H1 (cell line): ENCODE results near the gene MCHR1. TPM values are rescaled to one million over a fixed set of nuclear protein-coding genes. Genes with fewer than 3 reads are reported as not detected.

Experiments
- CTCF ChIA-PET: fragments of 300-600 bp; sonication (Branson Sonifier 250); formaldehyde crosslinking; loops from one replicate; lab custom pipeline; 2021; ENCODE audit not compliant: partially characterized antibody; lab: Charles Lee
- POLR2A ChIA-PET: fragments of 300-600 bp; sonication (Branson Sonifier 250); formaldehyde crosslinking; loops from one replicate; lab custom pipeline; 2021; ENCODE audit warnings: inconsistent platforms; ENCODE audit not compliant: partially characterized antibody; lab: Charles Lee
- DNase-seq, 2 experiments: peaks; one replicate each; pipeline versions ENCODE4 v3.0.0 to v3.0.0-alpha.2; 2010 to 2022; ENCODE audit warnings: low spot score in 2 of 2, low read depth in 1 of 2, mixed read lengths in 1 of 2
- FAIRE-seq: peaks from 2 replicates; lab custom pipeline; 2011; peaks lifted over from hg19 to GRCh38; lab: Jason Lieb, UNC
- H2AFZ ChIP-seq: 2 replicates; pipeline ENCODE4 v1.8.1; 2012; ENCODE audit warnings: low read length, inconsistent platforms
- H2AK5ac ChIP-seq: 2 replicates; pipeline ENCODE4 v1.6.1; 2013; ENCODE audit warnings: low read depth, low read length
- H2BK120ac ChIP-seq: replicated peaks from 2 replicates; pipeline ENCODE3; 2013; ENCODE audit warnings: low read depth, low read length, inconsistent platforms
- H2BK12ac ChIP-seq: 2 replicates; pipeline ENCODE4 v1.6.1; 2013; ENCODE audit warnings: low read depth, low read length
- H2BK15ac ChIP-seq: 2 replicates; pipeline ENCODE4 v1.6.1; 2013; ENCODE audit warnings: low read length
- H2BK20ac ChIP-seq: 2 replicates; pipeline ENCODE4 v1.6.1; 2013; ENCODE audit warnings: low read length
- H2BK5ac ChIP-seq: 2 replicates; pipeline ENCODE4 v1.6.1; 2013; ENCODE audit warnings: low read depth, low read length
- H3K14ac ChIP-seq: 2 replicates; pipeline ENCODE4 v1.6.1; 2013; ENCODE audit warnings: inconsistent platforms; ENCODE audit not compliant: insufficient read length
- H3K18ac ChIP-seq: 2 replicates; pipeline ENCODE4 v1.6.1; 2013; ENCODE audit warnings: low read length; ENCODE audit errors: extremely low read depth
- H3K23ac ChIP-seq: 2 replicates; pipeline ENCODE4 v1.6.1; 2013; ENCODE audit warnings: inconsistent platforms; ENCODE audit not compliant: insufficient read length
- H3K23me2 ChIP-seq: 2 replicates; pipeline ENCODE4 v1.6.1; 2013; ENCODE audit warnings: low read depth, low read length
- H3K27ac ChIP-seq: 2 replicates; pipeline ENCODE4 v1.6.1; 2011; ENCODE audit warnings: low read depth, low read length, inconsistent platforms
- H3K27me3 ChIP-seq, 4 experiments: replicated peaks in 1 of 4; 1 replicate in 1 of 4; 2 replicates in 3 of 4; pipeline versions ENCODE4 v1.6.1 to v1.8.1; 2011 to 2013; ENCODE audit warnings: low read length in 3 of 4, mild to moderate bottlenecking in 3 of 4, inconsistent platforms in 2 of 4, mixed read lengths in 2 of 4, moderate library complexity in 1 of 4; ENCODE audit not compliant: control insufficient read depth in 3 of 4, insufficient read depth in 3 of 4; ENCODE audit errors: extremely low read depth in 1 of 4
- H3K36me3 ChIP-seq, 4 experiments: 2 replicates each; pipeline versions ENCODE4 v1.6.1 to v1.8.1; 2011 to 2013; ENCODE audit warnings: mild to moderate bottlenecking in 4 of 4, low read length in 3 of 4, moderate library complexity in 2 of 4, control low read depth in 1 of 4, inconsistent platforms in 1 of 4; ENCODE audit not compliant: insufficient read depth in 4 of 4, control insufficient read depth in 2 of 4
- H3K4ac ChIP-seq: replicated peaks from 2 replicates; pipeline ENCODE3; 2013; ENCODE audit warnings: low read length, low read depth, mixed read lengths, inconsistent platforms; ENCODE audit not compliant: insufficient read length
- H3K4me1 ChIP-seq, 4 experiments: replicated peaks in 1 of 4; 1 replicate in 1 of 4; 2 replicates in 3 of 4; pipeline versions ENCODE4 v1.6.1 to v1.8.1; 2011 to 2013; ENCODE audit warnings: low read length in 3 of 4, inconsistent platforms in 2 of 4, mixed read lengths in 1 of 4; ENCODE audit not compliant: insufficient read depth in 4 of 4, control insufficient read depth in 3 of 4
- H3K4me2 ChIP-seq, 2 experiments: 2 replicates each; pipeline versions ENCODE4 v1.6.1 to v1.8.1; 2011 to 2013; ENCODE audit warnings: low read depth in 2 of 2, low read length in 2 of 2, control low read depth in 1 of 2, inconsistent platforms in 1 of 2, mild to moderate bottlenecking in 1 of 2; ENCODE audit not compliant: insufficient read depth in 1 of 2
- H3K4me3 ChIP-seq, 4 experiments: fragments of 200-600, 300-600 bp in 1 of 4; sonication (generic), shearing (Covaris generic), sonication (Bioruptor Twin) in 1 of 4; 2 replicates each; pipeline versions ENCODE4 v1.5.1 to v1.8.1; 2011 to 2016; ENCODE audit warnings: low read length in 4 of 4, low read depth in 3 of 4, control low read depth in 2 of 4, inconsistent platforms in 2 of 4, mild to moderate bottlenecking in 2 of 4, mixed read lengths in 1 of 4, moderate library complexity in 1 of 4; ENCODE audit not compliant: insufficient read depth in 2 of 4; ENCODE audit errors: extremely low read depth in 1 of 4
- H3K56ac ChIP-seq: replicated peaks from 2 replicates; pipeline ENCODE3; 2013; ENCODE audit warnings: low read depth, mild to moderate bottlenecking, mixed read lengths, low read length, inconsistent platforms; ENCODE audit not compliant: insufficient read length
- H3K79me1 ChIP-seq: 2 replicates; pipeline ENCODE4 v1.6.1; 2013; ENCODE audit warnings: low read depth, low read length, control low read depth
- H3K79me2 ChIP-seq, 2 experiments: 2 replicates each; pipeline versions ENCODE4 v1.6.1 to v1.8.1; 2012 to 2013; ENCODE audit warnings: low read length in 2 of 2, mild to moderate bottlenecking in 2 of 2, inconsistent platforms in 1 of 2; ENCODE audit not compliant: insufficient read depth in 2 of 2, control insufficient read depth in 1 of 2
- H3K9ac ChIP-seq, 4 experiments: replicated peaks in 1 of 4; 1 replicate in 1 of 4; 2 replicates in 3 of 4; pipeline versions ENCODE4 v1.6.1 to v1.8.1; 2011 to 2013; ENCODE audit warnings: low read depth in 3 of 4, low read length in 3 of 4, control low read depth in 2 of 4, mild to moderate bottlenecking in 2 of 4, moderate library complexity in 2 of 4, inconsistent platforms in 1 of 4; ENCODE audit errors: extremely low read depth in 1 of 4
- H3K9me3 ChIP-seq, 2 experiments: 2 replicates each; pipeline versions ENCODE4 v1.6.1 to v1.8.1; 2012 to 2013; ENCODE audit warnings: mild to moderate bottlenecking in 2 of 2, moderate library complexity in 2 of 2, control low read depth in 1 of 2, inconsistent platforms in 1 of 2, low read depth in 1 of 2, low read length in 1 of 2, mixed read lengths in 1 of 2; ENCODE audit not compliant: insufficient read depth in 2 of 2
- H4K20me1 ChIP-seq, 2 experiments: replicated peaks in 1 of 2; 2 replicates each; pipeline versions ENCODE3 to v1.8.1; 2011 to 2013; ENCODE audit warnings: inconsistent platforms in 2 of 2, low read length in 2 of 2, mild to moderate bottlenecking in 1 of 2; ENCODE audit not compliant: insufficient read depth in 2 of 2, control insufficient read depth in 1 of 2
- H4K5ac ChIP-seq: 2 replicates; pipeline ENCODE4 v1.6.1; 2013; ENCODE audit warnings: low read length, low read depth, mixed read lengths, inconsistent platforms; ENCODE audit not compliant: insufficient read length
- H4K8ac ChIP-seq: 2 replicates; pipeline ENCODE4 v1.8.0; 2013; ENCODE audit warnings: mild to moderate bottlenecking, moderate library complexity, low read length, inconsistent platforms; ENCODE audit not compliant: insufficient read depth; ENCODE audit errors: extremely low read depth
- H4K91ac ChIP-seq: replicated peaks from 2 replicates; pipeline ENCODE3; 2013; ENCODE audit warnings: low read length, mixed read lengths, inconsistent platforms; ENCODE audit not compliant: insufficient read length
- CEBPB ChIP-seq: IDR thresholded peaks from 2 replicates; pipeline ENCODE4 v1.6.1; 2012; ENCODE audit warnings: low read depth, low read length
- HDAC2 ChIP-seq, 2 experiments: fragments of 300-600 bp in 1 of 2; sonication (generic) in 1 of 2; IDR thresholded peaks; 2 replicates each; pipeline ENCODE4 v1.6.1; 2011 to 2012; ENCODE audit warnings: low read depth in 2 of 2, low read length in 2 of 2, mild to moderate bottlenecking in 2 of 2, moderate library complexity in 2 of 2, borderline replicate concordance in 1 of 2, inconsistent platforms in 1 of 2
- SUZ12 ChIP-seq: fragments of 200-600 bp; sonication (generic); IDR thresholded peaks from 2 replicates; pipeline ENCODE4 v1.6.1; 2012; ENCODE audit warnings: mild to moderate bottlenecking, inconsistent platforms, low read length, moderate library complexity, mixed read lengths
- WGBS, 2 experiments: shearing (Covaris generic) in 1 of 2; methylation state at CpG; one replicate each; pipeline versions ENCODE4 v1.1.6 to v1.1.7; 2013 to 2015; ENCODE audit warnings: low lambda C conversion rate in 2 of 2, mixed read lengths in 2 of 2, inconsistent platforms in 1 of 2, low coverage in 1 of 2, missing lambda C conversion rate in 1 of 2; ENCODE audit not compliant: insufficient replicate concordance in 2 of 2, insufficient coverage in 1 of 2, insufficient read length in 1 of 2; ENCODE audit errors: extremely low coverage in 1 of 2, missing lambda C conversion rate in 1 of 2; 5-methylcytosine and 5-hydroxymethylcytosine counted together
- polyA plus RNA-seq, 7 experiments: library from polyadenylated mRNA; depleted of rRNA in 3 of 7; stranded (reverse) in 5 of 7; unstranded in 2 of 7; fragments of >200 nt in 5 of 7; fragments of 200-250 nt in 2 of 7; gene quantifications; 1 replicate in 5 of 7; 2 replicates in 1 of 7; 4 replicates in 1 of 7; pipeline versions ENCODE4 v1.2.1 to v1.2.3, GENCODE V29; 2011 to 2013; ENCODE audit warnings: missing spikeins in 2 of 7, mixed read lengths in 2 of 7
- total RNA-seq: library from RNA; stranded (reverse); fragmentation: NEBNext Ultra II Directional; extraction: Animal tissue kit (Norgen Biotek cat#: 25700); gene quantifications from 2 replicates; pipeline ENCODE4 v1.2.1, GENCODE V29; 2021
- TF ChIP-seq, protein P1 (sequence below): IDR thresholded peaks from 2 replicates; pipeline ENCODE4 v1.6.1; 2011; ENCODE audit warnings: low read length, improper control_type of control experiment
- TF ChIP-seq, protein P2 (sequence below): IDR thresholded peaks from 2 replicates; pipeline ENCODE4 v1.6.1; 2012; ENCODE audit warnings: inconsistent platforms

The MCHR1 gene
- total and polyA plus RNA-seq, 2 of the 8 experiments (the other 6 are each of a cell fraction or from before 2014, with no cell fraction given), result 0.91 to 7.6 TPM

DNA sequence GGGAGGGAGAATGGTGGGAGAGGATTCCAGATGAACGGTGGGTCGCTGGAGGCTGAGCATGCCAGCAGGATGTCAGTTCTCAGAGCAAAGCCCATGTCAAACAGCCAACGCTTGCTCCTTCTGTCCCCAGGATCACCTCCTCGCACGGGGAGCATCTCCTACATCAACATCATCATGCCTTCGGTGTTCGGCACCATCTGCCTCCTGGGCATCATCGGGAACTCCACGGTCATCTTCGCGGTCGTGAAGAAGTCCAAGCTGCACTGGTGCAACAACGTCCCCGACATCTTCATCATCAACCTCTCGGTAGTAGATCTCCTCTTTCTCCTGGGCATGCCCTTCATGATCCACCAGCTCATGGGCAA lies 1.5 kb downstream of the MCHR1 start:
- H3K4me2 ChIP-seq, result no peak overlapping the region
- peak overlapping the region; percentile 52; the same call in 1 of the 2 replicates for H2BK20ac ChIP-seq
- DNase-seq (no peak), FAIRE-seq (no peak)
- peaks cover 8 to 39% (median 23%) of the 10 kb centered on the region in 4 experiments for H3K4me1 ChIP-seq
- no peak overlapping the region for H3K56ac ChIP-seq
- CTCF ChIA-PET, result interaction anchor here (0.6 to 2.4 kb wide), 8 partner anchors 12 to 239 kb away, joined by 3 to 9 read pairs (median 3); no protein-coding TSS in a partner anchor
- no peak overlapping the region for H2BK5ac ChIP-seq
- no peak overlapping the region for H3K14ac ChIP-seq
- peak overlapping the region; percentile 94 for H2BK12ac ChIP-seq
- WGBS, 2 experiments, result 95% methylated on average over 15 of the region's 15 CpGs; no CpG with 5 or more reads in 1 of the 2 experiments
- no peak overlapping the region for H3K9ac ChIP-seq
- H3K18ac ChIP-seq, result no peak overlapping the region
- no peak overlapping the region for H2AFZ ChIP-seq
- H4K8ac ChIP-seq, result no peak overlapping the region; the same call in 1 of the 2 replicates
- no peak overlapping the region for H4K5ac ChIP-seq
- TF ChIP-seq SUZ12, result no peak
- TF ChIP-seq, protein P1, sequence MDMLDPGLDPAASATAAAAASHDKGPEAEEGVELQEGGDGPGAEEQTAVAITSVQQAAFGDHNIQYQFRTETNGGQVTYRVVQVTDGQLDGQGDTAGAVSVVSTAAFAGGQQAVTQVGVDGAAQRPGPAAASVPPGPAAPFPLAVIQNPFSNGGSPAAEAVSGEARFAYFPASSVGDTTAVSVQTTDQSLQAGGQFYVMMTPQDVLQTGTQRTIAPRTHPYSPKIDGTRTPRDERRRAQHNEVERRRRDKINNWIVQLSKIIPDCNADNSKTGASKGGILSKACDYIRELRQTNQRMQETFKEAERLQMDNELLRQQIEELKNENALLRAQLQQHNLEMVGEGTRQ, result no peak
- TF ChIP-seq, protein P2, sequence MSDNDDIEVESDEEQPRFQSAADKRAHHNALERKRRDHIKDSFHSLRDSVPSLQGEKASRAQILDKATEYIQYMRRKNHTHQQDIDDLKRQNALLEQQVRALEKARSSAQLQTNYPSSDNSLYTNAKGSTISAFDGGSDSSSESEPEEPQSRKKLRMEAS, result no peak
- no peak for TF ChIP-seq CEBPB
- no peak for TF ChIP-seq HDAC2 (IDR thresholded peaks at IDR 0.05; ENCODE audit: borderline replicate concordance in 1 of 2, low read depth in 2 of 2, low read length in 2 of 2)
- no peak overlapping the region for H2BK120ac ChIP-seq
- peak overlapping the region; percentile 11; the same call in 1 of the 2 replicates for H2AK5ac ChIP-seq
- H2BK15ac ChIP-seq, result peak overlapping the region; percentile 20
- H4K20me1 ChIP-seq, result no peaks in the 10 kb centered on the region
- H3K4me3 ChIP-seq, result no peak overlapping the region
- no peaks in the 10 kb centered on the region for H3K9me3 ChIP-seq
- H3K27ac ChIP-seq, result no peak overlapping the region
- peaks cover 7% of the 10 kb centered on the region; the same call in 1 of the 2 replicates for H3K23me2 ChIP-seq
- H3K27me3 ChIP-seq, result no peaks in the 10 kb centered on the region
- no peaks in the 10 kb centered on the region for H3K79me2 ChIP-seq
- H3K36me3 ChIP-seq, result no peaks in the 10 kb centered on the region
- H3K4ac ChIP-seq, result no peak overlapping the region
- no peaks in the 10 kb centered on the region for H3K79me1 ChIP-seq
- POLR2A ChIA-PET, result no interaction called here
- H3K23ac ChIP-seq, result no peak overlapping the region
- peak overlapping the region; percentile 29 for H4K91ac ChIP-seq
